ENCODE results near the gene UVRAG. TPM values are rescaled to one million over a fixed set of nuclear protein-coding genes. Genes with fewer than 3 reads are reported as not detected.
"Not testable (repeated sequence)": the region's sequence is repeated elsewhere in the genome, so short reads cannot be mapped to it uniquely, and the experiment has no call there.

The UVRAG gene
- total and polyA plus RNA-seq, 8 donors = 4.7 to 55.5 (median 20.5) TPM

- H3K9me3 ChIP-seq = not testable (repeated sequence)
- DNase-seq = peak in 1 of 2 donors; percentile 26
Observed at GRCh38 chr11:75979479-75980027, 164.5 kb downstream of the UVRAG start.

GRCh38 chr11:75980031-75980430 lies 165.0 kb downstream of the UVRAG start:
- intact Hi-C loops (cut with DNase I; ENCODE audit: low total_unique reads) = no loop called here

More at GRCh38 chr11:75979479-75980027, 164.5 kb downstream of the UVRAG start:
- H3K4me1 ChIP-seq; H3K27me3 ChIP-seq; H3K4me3 ChIP-seq; H3K27ac ChIP-seq; intact Hi-C loops (cut with DNase I; ENCODE audit: low total_unique reads): not testable (repeated sequence)
- 83 to 94% (median 90%) methylated on average over 20 to 22 of the region's 22 CpGs for WGBS, 5 donors
- peaks cover 0 to 14% (median 14%) of the 10 kb centered on the region in 4 donors for H3K36me3 ChIP-seq

GRCh38 chr11:75981546-75981945 lies 166.5 kb downstream of the UVRAG start:
- Histone ChIP-seq H3K36me3 (peaks cover 0 to 18% (median 15%) of the 10 kb centered on the region in 4 donors), H3K27ac (no peak overlapping the region), H3K4me3 (no peak overlapping the region), H3K27me3 (no peaks in the 10 kb centered on the region), H3K9me3 (no peaks in the 10 kb centered on the region), H3K4me1 (peaks cover 0 to 8% (median 0%) of the 10 kb centered on the region in 4 donors)
- TF ChIP-seq CTCF (IDR thresholded peaks at IDR 0.05) (no peak), EP300 (IDR thresholded peaks at IDR 0.05) (no peak), POLR2A (IDR thresholded peaks at IDR 0.05) (no peak), POLR2AphosphoS5 (IDR thresholded peaks at IDR 0.05) (no peak)
- no peak for DNase-seq
- 92 to 100% (median 95%) methylated on average over 1 of the region's 1 CpG for WGBS, 5 donors
- intact Hi-C loops (cut with DNase I; ENCODE audit: low total_unique reads) = no loop called here

More at GRCh38 chr11:75980031-75980430, 165.0 kb downstream of the UVRAG start:
- Histone ChIP-seq H3K4me1 (peaks cover 0 to 8% (median 0%) of the 10 kb centered on the region in 4 donors), H3K27me3 (no peaks in the 10 kb centered on the region), H3K27ac (no peak overlapping the region), H3K4me3 (no peak overlapping the region), H3K9me3 (no peaks in the 10 kb centered on the region), H3K36me3 (peaks cover 0 to 18% (median 15%) of the 10 kb centered on the region in 4 donors)
- no peak for TF ChIP-seq CTCF (IDR thresholded peaks at IDR 0.05)
- no peak for TF ChIP-seq EP300 (IDR thresholded peaks at IDR 0.05)
- no peak for TF ChIP-seq POLR2A (IDR thresholded peaks at IDR 0.05)
- TF ChIP-seq POLR2AphosphoS5 (IDR thresholded peaks at IDR 0.05) = no peak
- WGBS, 5 donors = 91 to 98% (median 94%) methylated on average over 2 of the region's 2 CpGs
- DNase-seq = no peak

- no peak for TF ChIP-seq EP300 (IDR thresholded peaks at IDR 0.05)
- TF ChIP-seq POLR2AphosphoS5 (IDR thresholded peaks at IDR 0.05) = no peak
- TF ChIP-seq POLR2A (IDR thresholded peaks at IDR 0.05) = no peak
- TF ChIP-seq CTCF (IDR thresholded peaks at IDR 0.05) = no peak
- intact Hi-C loops (cut with DNase I; ENCODE audit: low total_unique reads) = no loop called here
- Histone ChIP-seq H3K27ac (no peak overlapping the region), H3K4me3 (no peak overlapping the region), H3K4me1 (peaks cover 0 to 8% (median 0%) of the 10 kb centered on the region in 4 donors), H3K27me3 (no peaks in the 10 kb centered on the region), H3K36me3 (peaks cover 0 to 18% (median 15%) of the 10 kb centered on the region in 4 donors), H3K9me3 (no peaks in the 10 kb centered on the region)
- 79 to 93% (median 84%) methylated on average over 4 of the region's 4 CpGs for WGBS, 5 donors
- no peak for DNase-seq
Observed at GRCh38 chr11:75982309-75982708, 167.3 kb downstream of the UVRAG start.

- WGBS, 5 donors = 62 to 72% (median 70%) methylated on average over 2 of the region's 2 CpGs
Observed at GRCh38 chr11:75986966-75987365, 172.0 kb downstream of the UVRAG start.

More at GRCh38 chr11:75986966-75987365, 172.0 kb downstream of the UVRAG start:
- TF ChIP-seq POLR2A (IDR thresholded peaks at IDR 0.05) = no peak
- no peak for TF ChIP-seq CTCF (IDR thresholded peaks at IDR 0.05)
- TF ChIP-seq POLR2AphosphoS5 (IDR thresholded peaks at IDR 0.05) = no peak
- Histone ChIP-seq H3K4me3 (no peak overlapping the region), H3K36me3 (peaks cover 0 to 18% (median 14%) of the 10 kb centered on the region in 4 donors), H3K27ac (no peak overlapping the region), H3K27me3 (no peaks in the 10 kb centered on the region), H3K4me1 (no peaks in the 10 kb centered on the region), H3K9me3 (no peaks in the 10 kb centered on the region)
- intact Hi-C loops (cut with DNase I; ENCODE audit: low total_unique reads) = no loop called here
- DNase-seq = no peak

All from stomach (tissue), 9 donors.